GM19467 (cell line): Measurements from ENCODE around the gene UBAC2.

Experiments
- ATAC-seq: cut with Tn5 transposase; IDR thresholded peaks from one replicate; pipeline ENCODE4 v1.9.1; 2021; ENCODE audit warnings: mild to moderate bottlenecking, moderate library complexity; ENCODE audit not compliant: unreplicated experiment

Gene UBAC2

GRCh38 chr13:99307648-99308339 is 107.1 kb downstream of the UBAC2 start:
- ATAC-seq: no peak

GRCh38 chr13:99308471-99309087 is 107.9 kb downstream of the UBAC2 start:
- no peak for ATAC-seq

- no peak for ATAC-seq
These were observed 109.9 kb downstream of the UBAC2 start for GRCh38 chr13:99310382-99311031.

- no peak for ATAC-seq
These were observed 110.5 kb downstream of the UBAC2 start for GRCh38 chr13:99311137-99311536.

- no peak for ATAC-seq
These were observed 111.3 kb downstream of the UBAC2 start for GRCh38 chr13:99311748-99312492.

GRCh38 chr13:99312493-99312883 is 111.8 kb downstream of the UBAC2 start:
- ATAC-seq: no peak

GRCh38 chr13:99313501-99313900 is 112.8 kb downstream of the UBAC2 start:
- ATAC-seq: no peak

- no peak for ATAC-seq
These were observed 113.3 kb downstream of the UBAC2 start for GRCh38 chr13:99313941-99314340.

- no peak for ATAC-seq
These were observed 114.1 kb downstream of the UBAC2 start for GRCh38 chr13:99314640-99315176.

GRCh38 chr13:99315186-99315585 is 114.5 kb downstream of the UBAC2 start:
- no peak for ATAC-seq

GRCh38 chr13:99316224-99316623 is 115.6 kb downstream of the UBAC2 start:
- no peak for ATAC-seq

- no peak for ATAC-seq
These were observed 116.1 kb downstream of the UBAC2 start for GRCh38 chr13:99316657-99317256.

GRCh38 chr13:99320693-99321481 is 120.2 kb downstream of the UBAC2 start:
- no peak for ATAC-seq

- ATAC-seq: no peak
These were observed 121.1 kb downstream of the UBAC2 start for GRCh38 chr13:99321709-99322108.

- ATAC-seq: peak; percentile 57
These were observed 121.8 kb downstream of the UBAC2 start for GRCh38 chr13:99322297-99323103.

GRCh38 chr13:99323488-99323887 is 122.8 kb downstream of the UBAC2 start:
- ATAC-seq: no peak

GRCh38 chr13:99326012-99326411 is 125.4 kb downstream of the UBAC2 start:
- ATAC-seq: no peak

GRCh38 chr13:99327126-99327525 is 126.5 kb downstream of the UBAC2 start:
- no peak for ATAC-seq

GRCh38 chr13:99327761-99328160 is 127.1 kb downstream of the UBAC2 start:
- ATAC-seq: no peak
